ENCODE measurements around the gene RC3H2. TPM values are rescaled to one million over a fixed set of nuclear protein-coding genes. Genes with fewer than 3 reads are reported as not detected.

Gene RC3H2
- total RNA-seq, 1 donor from 2014 or later = 39.7 TPM

DNA sequence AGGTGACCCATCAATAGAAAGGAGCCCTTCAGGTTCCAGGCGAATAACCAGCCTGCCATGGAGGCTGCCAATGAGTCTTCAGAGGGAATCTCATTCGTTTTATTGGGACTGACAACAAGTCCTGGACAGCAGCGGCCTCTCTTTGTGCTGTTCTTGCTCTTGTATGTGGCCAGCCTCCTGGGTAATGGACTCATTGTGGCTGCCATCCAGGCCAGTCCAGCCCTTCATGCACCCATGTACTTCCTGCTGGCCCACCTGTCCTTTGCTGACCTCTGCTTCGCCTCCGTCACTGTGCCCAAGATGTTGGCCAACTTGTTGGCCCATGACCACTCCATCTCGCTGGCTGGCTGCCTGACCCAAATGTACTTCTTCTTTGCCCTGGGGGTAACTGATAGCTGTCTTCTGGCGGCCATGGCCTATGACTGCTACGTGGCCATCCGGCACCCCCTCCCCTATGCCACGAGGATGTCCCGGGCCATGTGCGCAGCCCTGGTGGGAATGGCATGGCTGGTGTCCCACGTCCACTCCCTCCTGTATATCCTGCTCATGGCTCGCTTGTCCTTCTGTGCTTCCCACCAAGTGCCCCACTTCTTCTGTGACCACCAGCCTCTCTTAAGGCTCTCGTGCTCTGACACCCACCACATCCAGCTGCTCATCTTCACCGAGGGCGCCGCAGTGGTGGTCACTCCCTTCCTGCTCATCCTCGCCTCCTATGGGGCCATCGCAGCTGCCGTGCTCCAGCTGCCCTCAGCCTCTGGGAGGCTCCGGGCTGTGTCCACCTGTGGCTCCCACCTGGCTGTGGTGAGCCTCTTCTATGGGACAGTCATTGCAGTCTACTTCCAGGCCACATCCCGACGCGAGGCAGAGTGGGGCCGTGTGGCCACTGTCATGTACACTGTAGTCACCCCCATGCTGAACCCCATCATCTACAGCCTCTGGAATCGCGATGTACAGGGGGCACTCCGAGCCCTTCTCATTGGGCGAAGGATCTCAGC, 104.8 kb downstream of the RC3H2 start, which contains the start of gene OR1K1:
Gene OR1K1, plus strand, starts transcription at position 58 of the 995 bp plus-strand sequence. Its CDS starts 0 bp downstream, at position 58.
- Mint-ChIP-seq H3K4me1 (no peaks in the 10 kb centered on the region), H3K4me3 (no peak within 1 kb of the TSS), H3K36me3 (ENCODE audit: low read depth) (no peaks in the 10 kb centered on the region), H3K27ac (no peak within 1 kb of the TSS), H3K9me3 (no peaks in the 10 kb centered on the region), H3K27me3 (peaks cover 3% of the 10 kb centered on the region)
- no peak for DNase-seq
- intact Hi-C loops (cut with micrococcal nuclease) = no loop called here

GRCh38 chr9:122797316-122798063, 107.7 kb downstream of the RC3H2 start:
- peaks cover 7% of the 10 kb centered on the region for H3K9me3 Mint-ChIP-seq
- no peak overlapping the region for H3K4me3 Mint-ChIP-seq
- H3K36me3 Mint-ChIP-seq (ENCODE audit: low read depth) = no peaks in the 10 kb centered on the region
- no peak overlapping the region for H3K27ac Mint-ChIP-seq
- no peaks in the 10 kb centered on the region for H3K4me1 Mint-ChIP-seq
- DNase-seq = no peak
- H3K27me3 Mint-ChIP-seq = no peaks in the 10 kb centered on the region
- intact Hi-C loops (cut with micrococcal nuclease) = no loop called here

Other genes with a start within 250 kb of the RC3H2 start
- gene OR1B1, start 247.7 kb downstream of the RC3H2 start, total RNA-seq = not detected in 2 replicates
- gene OR1L1, start 243.6 kb downstream of the RC3H2 start, total RNA-seq = not detected in 2 replicates
- not detected in 2 replicates for gene OR1L3, start 230.2 kb downstream of the RC3H2 start, total RNA-seq
- gene OR1L4, start 181.4 kb downstream of the RC3H2 start, total RNA-seq = not detected in 2 replicates
- not detected in 2 replicates for gene OR1L6, start 163.1 kb downstream of the RC3H2 start, total RNA-seq
- gene OR5C1, start 116.4 kb downstream of the RC3H2 start, total RNA-seq = not detected in 2 replicates
- gene OR1K1, start 105.2 kb downstream of the RC3H2 start, total RNA-seq = not detected in 2 replicates
- gene PDCL, start 76.8 kb downstream of the RC3H2 start, total RNA-seq = 21.1 TPM in 2 replicates
- gene ZBTB6, start 8.0 kb upstream of the RC3H2 start, total RNA-seq = 10.7 and 11.6 TPM in 2 replicates
- gene ZBTB26, start 26.2 kb upstream of the RC3H2 start, total RNA-seq = 8.4 and 8.9 TPM in 2 replicates
- 23.9 and 25.7 TPM in 2 replicates for gene RABGAP1, start 35.7 kb upstream of the RC3H2 start, total RNA-seq
- 0.86 and 1.0 TPM in 2 replicates for gene GPR21, start 128.3 kb upstream of the RC3H2 start, total RNA-seq